HUES6 (cell line): ENCODE data around the gene ILK.

ENCODE experiments used
- H3K27ac ChIP-seq: 2 replicates; pipeline ENCODE4 v1.7.0; 2013; ENCODE audit warnings: low read depth, mild to moderate bottlenecking, low read length, inconsistent platforms
- H3K27me3 ChIP-seq: 2 replicates; pipeline ENCODE4 v1.6.1; 2013; ENCODE audit warnings: low read length; ENCODE audit not compliant: control insufficient read depth, insufficient read depth
- H3K36me3 ChIP-seq: 2 replicates; pipeline ENCODE4 v1.6.1; 2013; ENCODE audit warnings: low read length; ENCODE audit not compliant: control insufficient read depth, insufficient read depth
- H3K4me1 ChIP-seq: 2 replicates; pipeline ENCODE4 v1.6.1; 2013; ENCODE audit warnings: low read length; ENCODE audit not compliant: control insufficient read depth, insufficient read depth
- H3K4me3 ChIP-seq: 2 replicates; pipeline ENCODE4 v1.5.1; 2013; ENCODE audit warnings: low read depth, low read length
- H3K9ac ChIP-seq: one replicate; pipeline ENCODE4 v1.6.1; 2013; ENCODE audit warnings: mild to moderate bottlenecking, low read length
- H3K9me3 ChIP-seq: 2 replicates; pipeline ENCODE4 v1.6.1; 2013; ENCODE audit warnings: low read depth, low read length; ENCODE audit not compliant: control insufficient read depth, insufficient read depth

The ILK gene

DNA sequence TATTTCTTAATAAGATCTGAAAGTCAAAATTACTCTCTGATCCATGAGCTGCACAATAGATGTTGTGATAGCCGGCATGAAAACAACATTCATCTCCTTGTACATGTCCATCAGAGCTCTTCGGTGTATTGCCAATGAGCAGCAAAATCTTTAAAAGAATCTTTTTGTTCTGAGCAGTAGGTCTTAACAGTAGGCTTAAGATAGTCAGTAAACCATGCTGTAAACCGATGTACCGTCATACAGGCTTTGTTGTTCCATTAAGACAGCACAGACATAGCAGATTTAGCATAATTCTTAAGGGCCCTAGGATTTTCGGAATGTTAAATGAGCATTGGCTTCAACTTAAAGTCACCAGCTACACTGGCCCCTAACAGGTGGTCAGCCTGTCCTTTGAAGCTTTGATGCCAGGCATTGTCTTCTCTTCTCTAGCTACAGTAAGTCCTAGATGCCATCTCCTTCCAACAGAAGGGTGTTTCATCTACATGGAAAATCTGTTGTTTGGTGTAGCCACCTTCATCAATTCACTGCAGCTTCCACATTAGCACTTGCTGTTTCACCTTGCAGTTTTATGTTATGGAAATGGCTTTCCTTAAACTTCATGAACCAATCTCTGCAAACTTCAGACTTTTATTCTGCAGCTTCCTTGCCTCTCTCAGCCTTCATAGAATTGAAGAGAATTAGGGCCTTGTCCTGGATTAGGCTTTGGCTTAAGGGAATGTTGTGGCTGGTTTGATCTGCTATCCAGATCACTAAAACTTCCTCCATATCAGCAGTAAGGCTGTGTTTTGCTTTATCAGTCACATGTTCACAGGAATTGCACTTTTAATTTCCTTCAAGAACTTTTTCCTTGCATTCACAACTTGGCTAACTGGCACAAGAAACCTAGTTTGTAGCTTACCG, 28.5 kb upstream of the ILK start:
- no peaks in the 10 kb centered on the region for H3K36me3 ChIP-seq
- H3K27ac ChIP-seq, result no peak overlapping the region
- H3K4me1 ChIP-seq, result no peaks in the 10 kb centered on the region
- no peaks in the 10 kb centered on the region for H3K9me3 ChIP-seq
- peaks cover 7% of the 10 kb centered on the region; the same call in 1 of the 2 replicates for H3K27me3 ChIP-seq
- H3K4me3 ChIP-seq, result no peak overlapping the region
- H3K9ac ChIP-seq, result no peak overlapping the region

DNA sequence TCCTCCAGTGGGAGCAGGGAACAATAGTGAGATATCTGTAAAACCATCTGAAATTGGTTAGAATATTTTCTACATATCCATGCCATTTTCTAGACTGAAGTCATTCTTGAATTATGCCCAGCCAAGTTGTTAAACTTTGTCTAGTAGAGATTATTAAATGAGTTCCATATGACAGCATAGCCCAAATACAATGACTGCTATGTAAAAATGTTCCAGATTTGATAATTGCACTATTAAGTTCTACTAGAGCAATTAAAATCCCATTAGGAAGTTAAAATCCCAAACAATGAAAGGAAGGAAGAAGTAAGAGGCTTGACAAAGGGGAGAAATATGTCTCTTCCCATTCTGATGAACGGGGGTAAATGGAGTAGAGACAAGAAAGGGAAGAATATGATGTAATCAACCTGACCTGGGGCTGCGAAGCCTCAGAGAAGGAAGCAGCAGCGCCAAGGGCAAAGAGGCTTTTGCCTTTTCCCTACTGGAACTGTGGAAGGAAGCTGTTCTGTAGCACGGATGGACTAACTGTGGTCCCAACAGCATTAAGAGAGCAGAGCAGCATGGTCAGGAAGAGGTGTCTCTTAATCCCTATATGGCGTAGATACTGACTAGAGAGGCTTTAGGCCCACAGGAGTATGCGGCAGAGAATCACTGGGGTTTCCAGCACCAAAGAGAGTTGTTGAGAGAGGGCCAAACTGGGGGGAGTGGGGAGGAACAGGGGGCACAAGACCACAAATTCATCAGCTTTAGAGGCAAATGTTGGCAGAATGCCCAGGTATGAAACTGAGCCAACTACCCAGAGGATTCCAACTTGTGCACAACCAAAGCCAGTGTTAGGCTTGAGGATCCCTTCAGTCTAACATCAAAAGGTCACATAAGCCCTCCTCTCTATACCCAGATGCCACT, 26.9 kb upstream of the ILK start:
- H3K4me3 ChIP-seq, result no peak overlapping the region
- no peaks in the 10 kb centered on the region for H3K9me3 ChIP-seq
- no peaks in the 10 kb centered on the region; the same call in 1 of the 2 replicates for H3K27me3 ChIP-seq
- no peak overlapping the region for H3K27ac ChIP-seq
- no peaks in the 10 kb centered on the region for H3K36me3 ChIP-seq
- no peak overlapping the region for H3K9ac ChIP-seq
- no peaks in the 10 kb centered on the region for H3K4me1 ChIP-seq

GRCh38 chr11:6578134-6578533, 25.4 kb upstream of the ILK start:
- Histone ChIP-seq H3K9ac (no peak overlapping the region), H3K36me3 (no peaks in the 10 kb centered on the region), H3K4me1 (no peaks in the 10 kb centered on the region), H3K27me3 (no peaks in the 10 kb centered on the region), H3K27ac (no peak overlapping the region), H3K4me3 (no peak overlapping the region), H3K9me3 (no peaks in the 10 kb centered on the region)

DNA sequence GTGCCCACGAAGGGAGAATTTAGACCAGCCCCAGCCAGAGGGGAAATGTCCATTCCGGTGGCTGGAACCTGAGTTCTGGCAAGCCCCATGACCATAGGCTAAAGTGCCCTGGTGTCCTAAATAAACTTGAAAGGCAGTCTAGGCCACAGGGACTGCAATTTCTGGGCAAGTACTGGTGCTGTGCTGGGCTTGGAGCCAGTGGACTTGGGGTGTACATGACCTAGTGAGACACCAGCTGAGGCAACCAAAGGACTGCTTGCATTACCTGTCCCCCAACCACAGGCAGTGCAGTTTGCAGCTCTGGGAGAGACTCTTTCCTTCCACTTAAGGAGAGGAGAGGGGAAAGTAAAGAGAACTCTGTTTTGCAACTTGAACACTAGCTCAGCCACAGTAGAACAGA, 23.9 kb upstream of the ILK start:
- Histone ChIP-seq H3K27me3 (no peaks in the 10 kb centered on the region), H3K9me3 (peaks cover 9% of the 10 kb centered on the region; the same call in 1 of the 2 replicates), H3K4me3 (no peak overlapping the region), H3K27ac (no peak overlapping the region), H3K9ac (no peak overlapping the region), H3K36me3 (no peaks in the 10 kb centered on the region), H3K4me1 (no peaks in the 10 kb centered on the region)

GRCh38 chr11:6583584-6583983, 20.0 kb upstream of the ILK start:
- H3K4me1 ChIP-seq, result peaks cover 4% of the 10 kb centered on the region
- H3K9me3 ChIP-seq, result peaks cover 13% of the 10 kb centered on the region
- no peaks in the 10 kb centered on the region for H3K36me3 ChIP-seq
- no peaks in the 10 kb centered on the region for H3K27me3 ChIP-seq
- H3K27ac ChIP-seq, result no peak overlapping the region
- no peak overlapping the region for H3K4me3 ChIP-seq
- no peak overlapping the region for H3K9ac ChIP-seq

GRCh38 chr11:6584528-6584927, 19.0 kb upstream of the ILK start:
- Histone ChIP-seq H3K4me1 (peaks cover 4% of the 10 kb centered on the region), H3K9me3 (peaks cover 13% of the 10 kb centered on the region), H3K27me3 (no peaks in the 10 kb centered on the region), H3K9ac (no peak overlapping the region), H3K36me3 (no peaks in the 10 kb centered on the region), H3K27ac (no peak overlapping the region), H3K4me3 (no peak overlapping the region)

DNA sequence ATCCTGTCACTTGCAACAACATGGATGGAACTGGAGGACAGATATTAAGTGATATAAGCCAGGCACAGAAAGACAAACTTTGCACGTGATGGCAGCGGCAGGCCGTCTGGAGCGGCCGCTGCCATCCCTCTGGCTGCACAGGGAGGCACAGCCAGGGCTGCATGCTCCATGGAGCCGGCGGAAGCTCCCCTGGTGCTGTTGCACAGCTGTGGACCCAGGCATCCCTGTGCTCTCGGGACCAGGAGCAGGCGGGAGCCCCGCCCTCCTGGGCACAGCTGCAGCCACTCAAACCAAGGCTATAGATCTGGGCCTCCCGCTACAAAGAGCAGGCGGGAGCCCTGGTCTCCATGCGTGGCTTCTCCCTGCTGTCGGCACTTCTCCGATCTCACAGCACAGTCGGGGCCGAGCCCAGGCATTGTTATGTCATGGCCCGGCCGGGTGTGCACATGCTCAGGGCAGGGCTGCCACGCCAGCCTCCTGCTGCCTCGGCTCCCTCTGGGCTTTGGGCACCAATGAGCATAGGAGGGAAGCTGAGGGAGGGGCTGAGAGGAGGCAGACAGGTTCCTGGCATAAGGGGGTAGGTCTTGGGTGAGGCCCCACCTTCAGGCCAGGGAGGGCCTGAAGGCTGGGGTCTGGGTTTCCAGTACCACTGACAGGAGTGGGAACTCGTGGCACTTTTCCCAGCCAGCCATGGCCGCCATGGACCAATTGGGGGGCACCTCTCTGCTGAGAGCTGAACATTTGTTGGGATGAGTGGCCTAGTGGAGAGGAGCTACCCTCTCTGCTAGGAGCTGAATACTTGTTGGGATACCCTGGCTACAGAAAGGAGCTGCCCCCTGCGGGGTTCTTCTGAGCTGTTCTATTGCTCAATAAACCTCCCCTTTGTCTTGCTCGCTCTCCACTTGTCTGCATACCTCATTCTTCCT, 16.9 kb upstream of the ILK start:
- peak overlapping the region; percentile 30 for H3K4me3 ChIP-seq
- peaks cover 13% of the 10 kb centered on the region for H3K9me3 ChIP-seq
- no peaks in the 10 kb centered on the region for H3K27me3 ChIP-seq
- H3K9ac ChIP-seq, result no peak overlapping the region
- no peak overlapping the region for H3K27ac ChIP-seq
- peaks cover 4% of the 10 kb centered on the region for H3K4me1 ChIP-seq
- no peaks in the 10 kb centered on the region for H3K36me3 ChIP-seq

DNA sequence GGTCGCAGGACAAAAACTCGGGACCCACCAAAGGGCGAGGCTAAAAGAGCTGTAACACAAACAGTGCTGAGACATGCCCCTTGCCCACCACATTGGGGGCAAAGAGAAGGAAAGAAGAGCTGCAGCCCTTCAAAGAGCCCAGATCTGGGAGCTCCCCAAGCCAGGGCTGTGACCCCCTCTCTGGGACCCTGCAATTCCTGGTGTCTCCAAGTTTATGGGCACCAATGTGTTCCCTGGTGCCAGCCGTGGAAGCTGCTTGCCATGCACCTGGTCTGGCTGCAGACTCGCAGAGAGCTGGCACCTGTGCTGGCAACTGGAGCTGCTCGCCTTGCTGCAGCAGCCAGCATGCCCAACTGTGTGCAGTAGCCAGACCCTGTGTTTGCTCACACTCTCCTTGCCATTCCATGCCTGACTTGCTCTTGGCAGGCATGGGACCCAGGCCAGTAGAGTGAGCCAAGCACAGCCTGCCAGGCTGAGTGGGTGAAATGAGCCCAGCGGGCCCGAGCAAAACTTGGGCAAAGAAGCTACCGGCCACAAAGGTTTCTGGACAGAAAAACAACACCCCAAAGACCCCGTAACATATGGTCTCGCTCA, 16.1 kb upstream of the ILK start:
- peaks cover 13% of the 10 kb centered on the region for H3K9me3 ChIP-seq
- no peak overlapping the region for H3K27ac ChIP-seq

DNA sequence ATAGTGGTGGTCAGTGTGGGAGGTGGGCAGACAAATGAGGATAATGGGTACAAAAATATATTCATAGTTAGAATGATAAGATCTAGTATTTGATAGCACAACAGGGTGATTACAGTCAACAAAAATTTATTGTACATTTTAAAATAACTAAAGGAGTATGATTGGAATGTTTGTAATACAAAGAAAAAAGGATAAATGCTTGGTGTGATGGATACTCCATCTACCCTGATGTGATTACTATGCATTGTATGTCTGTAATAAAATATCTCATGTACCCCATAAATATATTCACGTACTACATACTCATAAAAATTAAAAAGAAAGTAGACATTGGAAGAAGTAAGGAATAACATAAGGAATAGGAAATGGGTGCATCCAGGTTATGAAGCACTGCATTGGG, 15.6 kb upstream of the ILK start:
- no peaks in the 10 kb centered on the region for H3K36me3 ChIP-seq
- H3K4me1 ChIP-seq, result peaks cover 4% of the 10 kb centered on the region
- no peaks in the 10 kb centered on the region for H3K27me3 ChIP-seq
- H3K4me3 ChIP-seq, result no peak overlapping the region
- H3K9me3 ChIP-seq, result peaks cover 13% of the 10 kb centered on the region
- H3K9ac ChIP-seq, result no peak overlapping the region
- no peak overlapping the region for H3K27ac ChIP-seq

More for the DNA sequence above, 16.1 kb upstream of the ILK start:
- Histone ChIP-seq H3K36me3 (no peaks in the 10 kb centered on the region), H3K27me3 (no peaks in the 10 kb centered on the region), H3K9ac (no peak overlapping the region), H3K4me3 (no peak overlapping the region), H3K4me1 (peaks cover 4% of the 10 kb centered on the region)

- Histone ChIP-seq H3K27me3 (no peaks in the 10 kb centered on the region), H3K9me3 (no peaks in the 10 kb centered on the region), H3K4me3 (no peak overlapping the region), H3K9ac (no peak overlapping the region), H3K27ac (no peak overlapping the region), H3K36me3 (peaks cover 20% of the 10 kb centered on the region), H3K4me1 (no peaks in the 10 kb centered on the region)
These were observed 9.3 kb upstream of the ILK start for GRCh38 chr11:6594142-6594768.
